G401.6 (cell line): ENCODE results near the gene FAM20C.
"Not testable (repeated sequence)": the region's sequence is repeated elsewhere in the genome, so short reads cannot be mapped to it uniquely, and the experiment has no call there.

Experiments used
- FAIRE-seq: peaks from 2 replicates; lab custom pipeline; 2012; peaks lifted over from hg19 to GRCh38; lab: Jason Lieb, UNC

FAM20C gene

GRCh38 chr7:228610-229009 lies 36.2 kb downstream of the FAM20C start:
- no peak for FAIRE-seq

- FAIRE-seq, result no peak
These were observed 37.0 kb downstream of the FAM20C start for GRCh38 chr7:229184-229964.

DNA sequence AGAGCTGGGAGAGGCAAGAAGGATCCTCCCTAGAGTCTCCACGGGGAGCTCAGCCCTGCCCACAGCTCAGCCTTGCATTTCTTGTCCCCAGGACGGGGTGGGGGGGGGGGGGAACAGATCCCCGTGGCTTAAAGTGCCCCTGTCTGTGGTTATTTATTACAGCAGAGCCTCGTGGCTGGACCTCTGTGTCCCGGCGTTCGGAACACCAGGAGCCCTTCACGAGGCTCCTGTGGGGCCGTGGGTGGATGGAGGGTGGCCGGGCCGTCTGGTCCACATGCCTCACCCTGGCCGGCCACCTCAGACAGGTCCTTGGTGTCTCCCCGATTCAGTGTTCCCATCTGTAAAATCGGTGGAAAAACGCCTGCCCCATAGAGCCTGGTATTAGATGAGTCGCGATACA lies 37.9 kb downstream of the FAM20C start:
- FAIRE-seq, result no peak

DNA sequence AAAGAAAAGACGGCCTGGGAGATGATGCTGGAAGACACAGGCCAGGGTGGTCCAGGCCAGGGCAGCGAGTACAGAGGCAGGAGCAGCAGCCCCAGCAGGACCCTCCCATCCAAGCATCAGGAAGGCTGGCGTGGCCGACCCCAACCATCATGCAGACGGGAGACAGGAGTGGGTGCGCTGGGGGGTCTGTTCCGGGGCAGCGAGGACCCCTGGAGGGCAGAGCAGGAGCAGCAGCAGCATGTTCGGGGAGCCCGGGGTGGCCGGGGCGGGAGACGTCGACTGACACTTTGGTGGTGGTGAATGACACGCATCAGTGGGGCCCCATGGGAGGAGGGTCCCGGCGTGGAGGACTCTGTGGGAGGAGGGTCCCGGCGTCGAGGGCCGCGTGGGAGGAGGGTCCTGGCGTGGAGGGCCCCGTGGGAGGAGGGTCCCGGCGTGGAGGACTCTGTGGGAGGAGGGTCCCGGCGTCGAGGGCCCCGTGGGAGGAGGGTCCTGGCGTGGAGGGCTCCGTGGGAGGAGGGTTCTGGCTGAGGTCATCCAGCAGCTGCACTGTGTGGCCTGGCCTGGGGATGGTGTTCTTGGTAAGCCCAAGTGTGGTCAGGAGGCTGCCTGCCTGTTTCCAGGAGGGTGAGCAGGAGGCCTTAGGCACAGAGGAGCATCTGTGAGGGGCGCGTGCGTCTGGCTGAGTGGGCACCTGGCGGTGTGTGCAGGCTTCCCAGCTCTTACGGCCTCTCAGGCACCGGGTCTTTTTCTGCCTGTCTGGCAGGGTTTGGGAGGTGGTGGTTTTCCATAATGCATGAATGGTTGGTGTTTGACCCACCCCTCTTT lies 38.9 kb downstream of the FAM20C start:
- no peak for FAIRE-seq

DNA sequence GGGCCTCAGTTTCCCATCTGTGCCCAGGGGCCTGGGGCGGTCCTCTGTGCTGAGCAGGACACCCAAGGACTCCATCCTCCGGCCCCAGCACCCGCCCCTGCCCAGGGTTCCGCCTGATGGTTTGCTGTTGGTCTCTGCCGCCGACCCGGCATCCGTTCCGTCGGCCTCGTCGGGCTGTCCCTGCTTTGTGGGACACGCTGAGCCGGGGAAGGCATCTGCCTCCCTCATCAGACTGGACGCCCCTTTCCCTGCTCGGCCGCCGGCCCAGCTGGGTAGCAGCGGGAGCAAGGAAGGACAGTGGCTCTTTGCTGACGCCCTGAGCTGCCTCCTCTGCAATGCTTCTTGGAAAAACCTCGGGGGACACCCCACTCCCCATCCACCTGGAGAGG lies 39.5 kb downstream of the FAM20C start:
- no peak for FAIRE-seq

GRCh38 chr7:232410-233248 lies 40.3 kb downstream of the FAM20C start:
- FAIRE-seq, result no peak

DNA sequence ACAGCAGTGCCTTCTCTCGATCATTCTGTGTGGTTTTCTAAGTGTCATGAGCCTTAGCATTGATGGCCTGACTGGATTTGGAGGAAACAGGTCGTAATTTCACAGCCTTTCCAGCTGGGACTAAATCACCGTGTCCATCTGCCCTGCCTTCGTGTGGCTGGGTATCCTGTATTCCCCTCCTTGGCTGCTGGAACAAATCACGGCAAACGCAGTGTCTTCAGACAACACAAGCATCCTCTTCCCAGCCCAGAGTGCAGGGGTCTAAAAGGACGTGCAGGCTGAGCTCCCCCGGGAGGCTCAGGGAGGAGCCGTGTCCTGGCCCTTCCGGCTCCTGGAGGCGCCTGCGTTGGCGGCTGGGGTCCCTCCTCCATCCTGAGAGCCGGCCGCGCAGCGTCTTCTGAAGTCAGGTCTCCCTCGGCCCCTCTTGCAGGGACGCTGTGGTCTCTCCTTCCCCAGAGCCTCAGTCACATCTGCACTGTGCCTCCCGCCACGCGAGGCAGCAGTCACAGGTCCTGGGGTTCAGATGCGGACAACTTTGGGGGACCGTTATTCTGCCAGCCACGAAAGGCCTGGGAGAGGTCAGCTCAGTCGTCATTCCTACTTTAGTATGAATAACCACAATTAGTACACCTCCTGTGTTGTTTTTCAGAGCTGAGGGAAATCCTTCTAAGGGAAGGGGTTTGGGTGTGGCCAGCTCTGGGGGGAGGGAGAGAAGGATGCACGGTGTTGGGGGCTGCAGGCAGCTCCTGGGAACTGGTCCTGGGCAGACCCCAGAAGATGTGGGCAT lies 41.1 kb downstream of the FAM20C start:
- FAIRE-seq, result no peak

- FAIRE-seq, result no peak
These were observed 41.8 kb downstream of the FAM20C start for GRCh38 chr7:234051-234707.

- no peak for FAIRE-seq
These were observed 42.6 kb downstream of the FAM20C start for GRCh38 chr7:234708-235553.

GRCh38 chr7:235576-236395 lies 43.4 kb downstream of the FAM20C start:
- FAIRE-seq, result no peak

GRCh38 chr7:236967-237366 lies 44.6 kb downstream of the FAM20C start:
- no peak for FAIRE-seq

- FAIRE-seq, result no peak
These were observed 45.0 kb downstream of the FAM20C start for GRCh38 chr7:237385-237784.

GRCh38 chr7:240146-240676 lies 47.8 kb downstream of the FAM20C start:
- FAIRE-seq, result no peak

GRCh38 chr7:240887-241421 lies 48.6 kb downstream of the FAM20C start:
- no peak for FAIRE-seq

DNA sequence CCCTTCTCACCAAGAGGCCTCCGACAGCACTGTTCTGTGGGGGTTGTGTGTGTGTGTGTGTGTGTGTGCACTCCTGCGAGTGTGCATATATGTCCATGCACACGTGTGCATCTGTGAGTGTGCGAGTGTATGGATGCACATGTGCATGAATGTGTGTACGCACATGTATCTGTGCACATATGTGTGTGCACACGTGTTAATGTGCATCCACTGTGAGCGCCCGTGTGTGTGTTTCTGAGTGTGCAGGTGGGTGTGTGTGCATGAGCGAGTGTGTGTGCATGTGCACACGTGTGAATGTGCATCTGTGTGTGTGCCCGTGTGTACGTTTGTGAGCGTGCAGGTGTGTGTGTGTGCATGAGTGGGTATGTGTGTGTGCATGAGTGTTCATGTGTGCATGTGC lies 49.1 kb downstream of the FAM20C start:
- no peak for FAIRE-seq

GRCh38 chr7:242826-243579 lies 50.6 kb downstream of the FAM20C start:
- FAIRE-seq, result not testable (repeated sequence)

GRCh38 chr7:243580-243978 lies 51.2 kb downstream of the FAM20C start:
- not testable (repeated sequence) for FAIRE-seq

GRCh38 chr7:244974-245373 lies 52.6 kb downstream of the FAM20C start:
- FAIRE-seq, result no peak
